Breast epithelium (tissue), 3 donors: ENCODE data around the gene FHIT.

Source experiments
- CTCF ChIP-seq, 3 donors: fragments of 450-650 bp; IDR thresholded peaks; one replicate each; pipeline ENCODE4 v1.5.1; 2016 to 2017; ENCODE audit warnings: antibody characterized with exemption in 3 of 3, mild to moderate bottlenecking in 3 of 3, moderate library complexity in 3 of 3
- POLR2A ChIP-seq: fragments of 450-650 bp; IDR thresholded peaks from one replicate; pipeline ENCODE4 v1.6.1; 2016; ENCODE audit warnings: antibody characterized with exemption, mild to moderate bottlenecking, moderate library complexity

GRCh38 chr3:60660026-60660425 is 591.2 kb downstream of the FHIT start:
- TF ChIP-seq CTCF (IDR thresholded peaks at IDR 0.05): no peak
- no peak for TF ChIP-seq POLR2A
